IgD-negative memory B cell (primary cell): ENCODE data around the gene TMEM255B. TPM values are rescaled to one million over a fixed set of nuclear protein-coding genes. Genes with fewer than 3 reads are reported as not detected.
A peak's percentile ranks its signal among the peaks of the same experiment; 100 is the strongest.

Experiments used
- H3K27ac Mint-ChIP-seq, 3 donors: one replicate each; pipeline ENCODE4 v1.8.0; 2020 to 2022; ENCODE audit warnings: mild to moderate bottlenecking in 3 of 3, mixed read lengths in 3 of 3, moderate library complexity in 1 of 3
- H3K27me3 Mint-ChIP-seq: one replicate; pipeline ENCODE4 v1.8.0; 2021; ENCODE audit warnings: mixed read lengths
- H3K36me3 Mint-ChIP-seq: one replicate; pipeline ENCODE4 v1.8.0; 2020; ENCODE audit warnings: mild to moderate bottlenecking, mixed read lengths
- H3K4me1 Mint-ChIP-seq, 3 donors: one replicate each; pipeline ENCODE4 v1.8.0; 2020 to 2022; ENCODE audit warnings: mixed read lengths in 3 of 3, mild to moderate bottlenecking in 1 of 3
- H3K4me3 Mint-ChIP-seq, 4 donors: one replicate each; pipeline ENCODE4 v1.8.0; 2020 to 2022; ENCODE audit warnings: mild to moderate bottlenecking in 4 of 4, mixed read lengths in 4 of 4, moderate library complexity in 3 of 4
- H3K9me3 Mint-ChIP-seq, 3 donors: one replicate each; pipeline ENCODE4 v1.8.0; 2020 to 2021; ENCODE audit warnings: mixed read lengths in 3 of 3, mild to moderate bottlenecking in 1 of 3
- polyA plus RNA-seq: library from polyadenylated mRNA; unstranded; fragments of 300-500 nt; fragmentation: Illumina TruSeq; gene quantifications from one replicate; pipeline ENCODE4 v1.2.3, GENCODE V29; 2021

Gene TMEM255B
- polyA plus RNA-seq, 1 donor from 2014 or later = 0.70 TPM

DNA sequence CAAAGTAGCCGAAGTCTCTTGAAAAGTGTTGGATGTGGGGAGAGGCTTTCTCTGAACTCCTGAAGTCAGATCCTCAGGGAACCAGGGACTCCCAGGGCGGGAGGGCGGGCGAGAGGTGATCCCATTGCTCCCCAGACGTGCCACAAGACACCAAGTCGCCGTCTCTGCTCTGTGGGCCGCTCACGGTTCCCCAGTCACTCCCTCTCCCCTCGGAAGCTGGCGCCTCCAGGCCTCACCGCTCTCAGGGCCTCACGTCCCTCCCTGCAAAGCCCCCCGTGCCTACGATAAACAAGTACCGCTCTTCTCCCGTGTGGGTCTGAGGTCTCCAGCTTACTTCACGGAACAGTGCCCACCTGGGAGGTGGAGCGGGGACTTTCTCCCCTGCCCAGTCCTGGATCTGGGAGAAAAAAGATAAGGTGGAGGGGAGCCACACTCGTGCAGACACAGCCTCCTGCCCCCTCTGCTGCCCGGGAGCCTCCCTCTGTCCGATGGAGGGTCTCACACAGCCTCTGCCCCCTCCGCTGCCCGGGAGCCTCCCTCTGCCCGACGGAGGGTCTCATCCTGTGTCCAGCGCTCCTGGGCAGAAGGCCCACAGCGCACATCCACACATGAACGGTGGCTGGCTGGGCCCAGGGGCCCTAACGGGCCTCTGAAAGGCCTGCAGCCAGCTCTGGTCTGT lies 54.2 kb downstream of the TMEM255B start:
- Mint-ChIP-seq H3K4me3 (no peak overlapping the region), H3K9me3 (peaks cover 0 to 6% (median 0%) of the 10 kb centered on the region in 3 donors), H3K4me1 (peaks cover 14 to 20% (median 19%) of the 10 kb centered on the region in 3 donors), H3K27me3 (peaks cover 5% of the 10 kb centered on the region), H3K27ac (no peak overlapping the region), H3K36me3 (no peaks in the 10 kb centered on the region)

DNA sequence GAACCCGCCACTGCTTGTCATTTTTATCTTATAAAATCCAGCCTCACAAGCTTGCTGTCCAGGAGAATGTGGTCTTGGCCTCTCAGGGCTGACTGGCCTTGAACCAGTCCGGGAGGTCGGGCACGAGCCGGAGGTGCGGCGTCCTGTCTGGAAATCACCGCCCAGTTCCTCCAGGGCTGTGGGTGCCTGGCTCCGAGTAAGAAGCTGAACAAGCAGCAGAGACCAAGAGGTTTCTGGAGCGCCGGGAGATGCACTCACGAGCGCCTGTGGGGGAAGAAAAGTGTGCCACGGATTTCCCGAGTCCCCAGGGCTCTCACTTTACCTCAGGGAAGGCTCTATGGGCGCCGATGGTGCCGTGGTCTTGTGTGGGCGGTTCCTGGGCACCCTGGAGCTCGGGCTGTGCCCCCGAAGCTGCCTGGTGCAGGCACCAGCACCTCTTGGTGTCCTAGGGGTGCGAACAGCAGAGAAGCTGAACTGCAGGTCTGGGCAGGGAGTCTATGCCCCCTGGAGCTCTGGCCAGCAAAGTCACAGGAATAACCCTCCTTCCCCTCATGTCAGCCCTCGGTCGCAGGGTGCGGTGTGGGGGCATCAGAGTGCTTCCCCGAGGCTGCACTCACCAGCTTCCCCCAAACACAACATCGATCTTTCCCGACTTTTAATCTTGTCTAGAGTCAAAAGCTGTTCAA lies 54.9 kb downstream of the TMEM255B start:
- peaks cover 14 to 20% (median 19%) of the 10 kb centered on the region in 3 donors for H3K4me1 Mint-ChIP-seq
- peaks cover 5% of the 10 kb centered on the region for H3K27me3 Mint-ChIP-seq
- H3K4me3 Mint-ChIP-seq = peak overlapping the region in 1 of 4 donors; percentile 24
- peaks cover 0 to 3% (median 0%) of the 10 kb centered on the region in 3 donors for H3K9me3 Mint-ChIP-seq
- peak overlapping the region in 2 of 3 donors; percentile 20 to 28 for H3K27ac Mint-ChIP-seq
- no peaks in the 10 kb centered on the region for H3K36me3 Mint-ChIP-seq

DNA sequence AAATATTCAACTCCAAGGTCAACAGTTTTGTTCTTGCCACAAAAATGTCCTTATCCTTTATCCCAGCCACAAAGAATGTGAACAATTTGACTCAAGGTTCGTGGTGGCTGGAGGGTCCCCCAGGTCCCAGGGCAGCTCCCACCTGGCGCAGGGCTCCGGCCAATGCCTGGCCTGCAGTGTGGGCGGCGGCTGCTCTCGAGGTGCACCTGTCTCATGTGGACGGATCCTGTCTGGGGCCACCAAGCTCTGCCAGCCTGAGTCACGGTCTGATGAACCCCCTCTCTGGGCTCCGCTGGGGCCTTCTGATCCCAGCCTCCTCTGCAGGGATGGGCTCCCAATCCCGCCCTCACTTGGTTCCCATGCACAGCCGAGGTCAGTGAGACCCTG lies 55.4 kb downstream of the TMEM255B start:
- Mint-ChIP-seq H3K36me3 (no peaks in the 10 kb centered on the region), H3K27ac (peak overlapping the region in 2 of 3 donors; percentile 20 to 28), H3K9me3 (peaks cover 0 to 3% (median 0%) of the 10 kb centered on the region in 3 donors), H3K27me3 (peaks cover 5% of the 10 kb centered on the region), H3K4me3 (peak overlapping the region in 1 of 4 donors; percentile 24), H3K4me1 (peaks cover 14 to 20% (median 19%) of the 10 kb centered on the region in 3 donors)

DNA sequence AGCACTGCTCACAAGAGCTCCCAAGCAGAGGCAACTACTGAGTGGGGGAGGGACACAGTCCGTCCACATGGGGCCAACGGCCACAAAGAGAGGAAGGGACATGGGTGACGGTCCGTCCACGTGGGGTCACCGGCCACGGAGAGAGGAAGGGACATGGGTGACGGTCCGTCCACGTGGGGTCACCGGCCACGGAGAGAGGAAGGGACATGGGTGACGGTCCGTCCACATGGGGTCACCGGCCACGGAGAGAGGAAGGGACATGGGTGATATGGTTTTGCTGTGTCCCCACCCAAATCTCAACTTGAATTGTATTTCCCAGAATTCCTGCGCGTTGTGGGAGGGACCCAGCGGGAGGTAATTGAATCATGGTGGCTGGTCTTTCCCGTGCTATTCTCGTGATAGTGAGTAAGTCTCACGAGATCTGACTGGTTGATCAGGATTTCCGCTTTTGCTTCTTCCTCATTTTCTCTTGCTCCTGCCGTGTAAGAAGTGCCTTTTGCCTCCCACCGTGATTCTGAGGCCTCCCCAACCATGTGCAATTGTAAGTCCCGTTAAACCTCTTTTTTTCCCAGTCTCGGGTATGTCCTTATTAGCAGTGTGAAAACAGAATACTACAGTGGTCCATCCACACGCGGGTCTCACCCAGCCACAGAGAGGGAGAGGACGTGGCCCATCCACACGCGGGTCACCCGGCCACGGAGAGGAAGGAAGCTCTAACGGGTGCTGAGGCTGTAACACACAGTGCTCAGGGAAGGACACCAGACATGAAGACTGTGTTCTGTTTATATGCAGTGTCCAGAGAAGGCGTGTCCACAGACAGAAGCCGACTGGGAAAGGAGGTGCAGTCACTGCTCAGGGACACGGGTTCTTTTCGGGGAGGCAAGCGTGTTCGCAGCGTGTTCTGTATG lies 56.4 kb downstream of the TMEM255B start:
- H3K9me3 Mint-ChIP-seq = peaks cover 0 to 1% (median 0%) of the 10 kb centered on the region in 3 donors
- H3K4me1 Mint-ChIP-seq = peaks cover 14 to 20% (median 19%) of the 10 kb centered on the region in 3 donors
- peaks cover 5% of the 10 kb centered on the region for H3K27me3 Mint-ChIP-seq
- H3K36me3 Mint-ChIP-seq = no peaks in the 10 kb centered on the region
- H3K4me3 Mint-ChIP-seq = peak overlapping the region; percentile 96 to 100 (median 99)
- H3K27ac Mint-ChIP-seq = peak overlapping the region; percentile 79 to 96 (median 92)

DNA sequence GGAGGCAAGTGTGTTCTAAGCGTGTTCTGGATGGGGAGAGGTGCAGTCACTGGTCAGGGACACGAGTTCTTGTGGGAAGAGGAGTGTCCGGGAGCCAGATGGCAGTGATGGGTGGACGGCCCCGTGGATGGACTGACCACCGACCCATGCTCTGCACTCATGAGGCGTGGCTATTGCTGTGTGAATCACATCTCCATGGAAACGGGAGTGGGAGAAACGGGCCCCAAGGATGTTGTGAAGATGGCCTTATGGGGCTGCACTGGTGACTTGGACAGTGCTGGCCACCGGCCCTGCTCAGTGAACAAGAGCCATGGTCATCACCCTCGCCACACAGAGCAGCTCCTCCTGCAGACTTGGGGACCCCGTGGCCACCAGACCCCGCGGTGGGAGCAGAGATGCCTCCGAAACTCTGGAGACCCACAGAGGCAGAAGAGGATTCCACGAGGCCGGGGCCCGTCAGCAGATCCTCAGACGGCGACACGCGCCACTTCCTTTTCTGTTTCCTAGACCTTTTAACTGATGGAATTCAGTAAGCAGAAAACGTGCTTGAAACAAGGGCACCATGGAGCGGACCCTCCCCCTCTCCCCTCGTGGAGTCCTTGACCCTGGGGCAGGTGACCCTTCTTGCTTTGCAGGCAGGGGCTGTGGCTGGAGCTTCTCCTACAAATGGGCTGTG lies 57.4 kb downstream of the TMEM255B start:
- Mint-ChIP-seq H3K4me1 (peaks cover 14 to 20% (median 19%) of the 10 kb centered on the region in 3 donors), H3K27me3 (peaks cover 5% of the 10 kb centered on the region), H3K9me3 (peaks cover 0 to 1% (median 0%) of the 10 kb centered on the region in 3 donors), H3K4me3 (peak overlapping the region; percentile 96 to 100 (median 99)), H3K36me3 (peaks cover 2% of the 10 kb centered on the region), H3K27ac (peak overlapping the region; percentile 80 to 96 (median 86))

DNA sequence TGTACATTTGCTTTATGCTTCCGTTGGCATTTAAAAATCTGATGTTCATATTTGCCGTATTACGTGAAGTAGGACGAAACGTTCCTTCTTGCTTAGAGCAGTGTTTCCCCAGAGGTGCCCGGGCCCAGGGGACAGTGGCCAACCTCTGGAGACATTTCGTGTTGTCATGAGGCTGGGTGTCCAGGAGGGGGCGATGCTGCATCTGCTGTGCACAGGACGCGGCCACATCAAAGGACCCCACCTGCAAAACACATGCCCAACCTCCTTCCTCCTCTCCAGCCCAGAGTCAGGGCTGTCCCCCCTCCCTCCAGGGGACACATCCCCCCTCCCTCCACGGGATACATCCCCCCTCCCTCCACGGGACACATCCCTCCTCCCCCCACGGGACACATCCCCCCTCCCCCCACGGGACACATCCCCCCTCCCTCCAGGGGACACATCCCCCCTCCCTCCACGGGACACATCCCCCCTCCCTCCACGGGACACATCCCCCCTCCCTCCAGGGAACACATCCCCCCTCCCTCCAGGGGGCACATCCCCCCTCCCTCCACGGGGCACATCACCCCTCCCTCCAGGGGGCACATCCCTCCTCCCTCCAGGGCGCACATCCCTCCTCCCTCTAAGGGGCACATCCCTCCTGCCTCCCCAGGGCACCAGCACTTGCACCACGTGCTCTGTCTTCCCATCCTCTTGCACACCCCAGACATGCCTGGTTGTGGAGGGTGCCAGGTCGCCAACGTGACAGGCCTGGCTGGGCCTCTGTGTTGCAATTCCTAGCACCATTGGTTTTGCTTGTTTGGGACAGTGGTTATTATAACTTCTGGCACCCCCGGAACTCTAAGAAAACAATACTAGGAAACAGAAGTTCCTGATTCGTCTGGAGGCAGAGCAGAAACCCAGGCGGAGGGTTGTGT lies 58.2 kb downstream of the TMEM255B start:
- Mint-ChIP-seq H3K36me3 (peaks cover 2% of the 10 kb centered on the region), H3K27ac (peak overlapping the region; percentile 78 to 90 (median 86)), H3K4me1 (peaks cover 14 to 20% (median 19%) of the 10 kb centered on the region in 3 donors), H3K9me3 (peaks cover 0 to 1% (median 0%) of the 10 kb centered on the region in 3 donors), H3K27me3 (peaks cover 5% of the 10 kb centered on the region), H3K4me3 (peak overlapping the region; percentile 96 to 100 (median 99))

DNA sequence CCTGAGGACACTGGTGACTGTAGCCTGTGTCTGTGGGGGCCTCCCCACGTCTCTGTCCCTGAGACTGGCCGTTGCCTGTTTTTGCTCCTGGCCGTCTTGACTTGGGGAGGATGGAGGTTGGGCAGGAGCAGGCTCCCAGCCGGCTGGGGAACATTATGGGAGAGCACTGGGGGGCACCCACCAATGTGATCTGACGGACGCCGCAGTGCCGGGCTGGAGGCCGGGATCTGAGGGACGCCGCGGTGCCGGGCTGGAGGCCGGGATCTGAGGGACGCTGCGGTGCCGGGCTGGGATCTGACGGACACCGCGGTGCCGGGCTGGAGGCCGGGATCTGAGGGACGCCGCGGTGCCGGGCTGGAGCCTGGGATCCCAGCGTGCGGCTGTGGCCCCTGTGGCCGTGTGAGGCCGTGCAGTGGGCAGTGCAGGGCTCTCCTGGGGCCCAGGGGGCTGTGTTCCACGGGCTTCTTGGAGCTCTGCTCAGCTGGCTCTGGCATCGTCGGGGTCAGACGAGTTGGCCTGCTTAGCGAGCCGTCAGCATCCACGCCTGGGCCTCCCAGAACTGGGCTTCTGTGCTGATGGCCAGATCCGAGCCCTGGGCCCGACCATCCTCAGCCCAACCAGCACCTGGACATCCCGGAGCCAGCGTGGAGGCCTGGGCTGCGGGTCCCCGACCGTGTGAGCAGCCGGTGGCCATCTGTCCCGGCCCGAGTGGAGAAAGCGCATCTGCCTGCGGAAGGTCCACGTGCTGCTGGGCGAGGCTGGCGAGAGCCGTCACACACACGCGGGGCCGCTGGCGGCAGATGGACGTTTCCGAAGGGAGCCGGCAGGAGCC lies 59.0 kb downstream of the TMEM255B start:
- Mint-ChIP-seq H3K36me3 (peaks cover 2% of the 10 kb centered on the region), H3K4me3 (peak overlapping the region in 3 of 4 donors; percentile 14 to 24 (median 23)), H3K4me1 (peaks cover 14 to 20% (median 19%) of the 10 kb centered on the region in 3 donors), H3K9me3 (peaks cover 0 to 1% (median 0%) of the 10 kb centered on the region in 3 donors), H3K27ac (peak overlapping the region in 2 of 3 donors; percentile 42 to 90), H3K27me3 (peaks cover 5% of the 10 kb centered on the region)

DNA sequence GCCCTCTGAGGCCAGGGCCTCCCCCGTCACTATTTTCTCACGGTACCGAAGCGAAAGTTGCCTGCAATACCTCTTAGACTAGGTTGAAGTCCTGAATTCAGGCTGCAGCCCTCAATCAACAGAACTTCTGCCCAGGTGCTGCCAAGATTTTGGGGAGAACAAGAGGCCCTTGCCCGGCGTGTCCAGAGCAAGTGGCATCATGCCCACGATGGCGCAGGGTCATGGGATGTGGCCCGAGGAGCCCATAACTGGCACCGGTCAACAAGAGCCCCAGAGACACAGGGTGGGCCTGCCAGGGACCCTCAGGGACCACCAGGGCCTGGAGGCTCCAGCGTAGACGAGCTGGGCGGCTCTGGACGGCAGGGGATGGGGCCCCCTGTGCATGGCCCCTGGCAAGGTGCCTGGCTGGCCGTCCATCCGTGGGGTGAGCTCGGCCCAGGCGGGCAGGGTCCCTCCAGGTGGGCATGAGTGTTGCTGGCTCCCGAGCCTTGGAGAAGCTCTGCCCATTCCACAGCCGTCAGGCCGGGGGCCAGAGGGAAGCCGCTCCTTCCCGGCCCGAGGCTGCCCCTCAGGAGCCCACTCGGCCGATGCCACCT lies 59.8 kb downstream of the TMEM255B start:
- peaks cover 5% of the 10 kb centered on the region for H3K27me3 Mint-ChIP-seq
- peaks cover 0 to 1% (median 0%) of the 10 kb centered on the region in 3 donors for H3K9me3 Mint-ChIP-seq
- H3K4me3 Mint-ChIP-seq = peak overlapping the region in 1 of 4 donors; percentile 14
- H3K4me1 Mint-ChIP-seq = peaks cover 14 to 21% (median 20%) of the 10 kb centered on the region in 3 donors
- H3K27ac Mint-ChIP-seq = peak overlapping the region in 2 of 3 donors; percentile 42 to 69
- peaks cover 2% of the 10 kb centered on the region for H3K36me3 Mint-ChIP-seq

DNA sequence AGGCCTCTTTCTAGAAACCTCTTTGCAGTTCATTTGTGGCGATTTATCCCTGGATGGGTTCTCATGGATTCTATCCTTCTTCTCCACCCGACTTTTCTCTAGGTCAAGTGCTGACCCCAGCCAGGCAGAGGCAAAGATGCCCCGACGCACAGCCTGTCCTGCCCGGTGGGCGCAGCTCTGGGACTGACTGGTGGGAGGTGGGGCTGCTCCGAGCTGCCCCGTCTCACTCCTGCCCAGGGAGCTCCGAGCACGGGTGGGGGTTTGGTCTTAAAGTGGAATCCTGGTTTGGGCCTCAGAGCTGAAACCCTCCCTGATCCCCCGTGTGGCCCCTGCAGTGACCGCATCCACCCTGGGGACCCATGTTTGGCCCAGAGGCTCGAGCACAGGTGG lies 60.3 kb downstream of the TMEM255B start:
- no peak overlapping the region for H3K4me3 Mint-ChIP-seq
- H3K27ac Mint-ChIP-seq = no peak overlapping the region
- peaks cover 5% of the 10 kb centered on the region for H3K27me3 Mint-ChIP-seq
- peaks cover 14 to 21% (median 20%) of the 10 kb centered on the region in 3 donors for H3K4me1 Mint-ChIP-seq
- H3K9me3 Mint-ChIP-seq = peaks cover 0 to 1% (median 0%) of the 10 kb centered on the region in 3 donors
- peaks cover 2% of the 10 kb centered on the region for H3K36me3 Mint-ChIP-seq

DNA sequence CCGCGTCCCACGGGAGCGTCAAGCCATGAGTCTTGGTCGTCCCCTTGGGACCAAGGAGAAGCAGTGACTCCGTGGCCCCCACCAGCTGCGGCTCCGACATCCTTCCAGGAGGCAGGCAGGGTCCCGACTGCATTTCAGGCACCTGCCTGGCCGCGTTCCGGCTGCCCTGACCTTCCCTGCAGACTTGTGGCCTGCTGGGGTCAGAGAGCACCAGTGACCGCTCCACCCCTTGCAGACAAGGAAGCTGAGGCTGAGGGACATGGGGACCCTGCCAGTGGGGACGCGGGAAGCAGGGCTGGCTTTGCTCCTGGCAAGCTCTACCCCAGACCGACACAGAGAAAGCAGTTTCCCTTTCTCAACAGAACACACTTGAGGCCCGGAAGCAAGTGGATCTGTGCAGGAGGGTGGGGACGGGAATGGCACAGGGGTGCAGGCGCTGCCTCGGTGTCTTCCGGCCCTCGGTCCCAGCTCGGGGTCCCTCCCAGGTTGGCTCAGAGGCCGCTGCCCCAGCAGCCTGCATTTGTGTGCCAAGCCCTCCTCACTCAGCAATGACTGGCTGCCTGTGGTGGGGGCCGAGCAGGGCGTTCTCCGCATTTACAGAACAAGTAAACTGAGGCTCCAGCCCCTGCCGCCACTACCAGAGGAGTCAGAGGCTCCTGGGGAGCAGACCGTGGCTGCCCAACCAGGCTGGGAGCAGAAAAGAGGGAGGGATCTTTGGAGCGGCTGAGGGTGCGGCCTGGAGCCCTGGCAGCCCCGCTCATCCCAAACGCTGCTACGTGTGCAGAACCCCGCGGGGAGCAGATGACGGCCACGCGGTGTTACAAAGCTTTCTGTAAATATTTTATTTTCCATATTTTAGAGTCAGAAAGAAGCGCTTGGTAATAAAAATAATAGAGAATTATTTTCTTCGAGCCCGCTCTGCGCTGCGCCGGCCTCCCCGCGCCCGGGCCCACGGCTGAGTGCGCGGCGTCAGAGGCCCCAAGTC lies 61.0 kb downstream of the TMEM255B start:
- Mint-ChIP-seq H3K4me1 (peaks cover 14 to 21% (median 20%) of the 10 kb centered on the region in 3 donors), H3K27me3 (peaks cover 5% of the 10 kb centered on the region), H3K4me3 (no peak overlapping the region), H3K9me3 (peaks cover 0 to 1% (median 0%) of the 10 kb centered on the region in 3 donors), H3K36me3 (peaks cover 2% of the 10 kb centered on the region), H3K27ac (no peak overlapping the region)
